KOPT-K1 (cell line): ENCODE measurements around the gene AKR7A2.

Source experiments
- H3K27ac ChIP-seq: fragments of 200-600 bp; sonication (generic); 2 replicates; pipeline ENCODE4 v1.5.1; 2016; ENCODE audit warnings: antibody characterized with exemption, mild to moderate bottlenecking, low read depth, low read length; ENCODE audit not compliant: poor library complexity, severe bottlenecking
- H3K36me3 ChIP-seq: fragments of 200-600 bp; sonication (generic); 2 replicates; pipeline ENCODE4 v1.5.1; 2017; ENCODE audit warnings: antibody characterized with exemption, mild to moderate bottlenecking, low read length, moderate library complexity; ENCODE audit not compliant: insufficient read depth
- H3K9me3 ChIP-seq: fragments of 200-600 bp; sonication (generic); 2 replicates; pipeline ENCODE4 v1.5.1; 2017; ENCODE audit warnings: antibody characterized with exemption, low read length, mild to moderate bottlenecking; ENCODE audit not compliant: insufficient read depth, poor library complexity, severe bottlenecking

The AKR7A2 gene

GRCh38 chr1:19348441-19349198, 36.7 kb upstream of the AKR7A2 start:
- H3K27ac ChIP-seq = no peak overlapping the region
- H3K9me3 ChIP-seq = no peaks in the 10 kb centered on the region
- peaks cover 72% of the 10 kb centered on the region for H3K36me3 ChIP-seq

DNA sequence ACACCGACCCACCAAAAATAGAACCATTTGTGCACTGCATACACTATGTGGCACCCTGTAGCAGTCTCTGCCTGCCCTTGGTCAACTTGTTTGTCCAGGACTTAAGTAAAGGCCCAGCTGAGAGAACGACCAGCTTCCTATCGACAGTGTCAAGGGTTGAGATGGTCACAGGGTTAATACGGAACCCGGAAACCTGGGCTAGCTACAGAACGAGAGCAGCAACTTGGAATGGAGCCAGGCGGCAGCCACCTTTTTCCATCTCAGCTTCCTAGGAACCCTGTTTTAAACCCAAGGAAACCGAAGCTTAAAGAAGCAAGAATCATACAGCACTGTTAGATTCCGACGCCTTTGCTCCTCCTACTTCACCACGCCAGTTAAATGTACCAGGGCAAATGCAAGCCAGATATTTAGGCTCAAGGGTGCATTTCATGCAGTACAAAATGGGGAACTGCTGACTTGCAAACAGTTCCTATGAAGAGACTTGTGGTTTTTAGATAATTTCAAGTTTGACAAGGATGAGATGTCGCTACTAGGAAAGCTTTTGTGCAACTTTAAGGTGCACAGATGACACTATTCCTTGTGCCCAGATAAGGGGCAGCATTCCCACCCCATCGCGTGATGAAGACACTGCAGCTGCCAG, 35.7 kb upstream of the AKR7A2 start:
- no peak overlapping the region for H3K27ac ChIP-seq
- H3K9me3 ChIP-seq = no peaks in the 10 kb centered on the region
- H3K36me3 ChIP-seq = peaks cover 72% of the 10 kb centered on the region

DNA sequence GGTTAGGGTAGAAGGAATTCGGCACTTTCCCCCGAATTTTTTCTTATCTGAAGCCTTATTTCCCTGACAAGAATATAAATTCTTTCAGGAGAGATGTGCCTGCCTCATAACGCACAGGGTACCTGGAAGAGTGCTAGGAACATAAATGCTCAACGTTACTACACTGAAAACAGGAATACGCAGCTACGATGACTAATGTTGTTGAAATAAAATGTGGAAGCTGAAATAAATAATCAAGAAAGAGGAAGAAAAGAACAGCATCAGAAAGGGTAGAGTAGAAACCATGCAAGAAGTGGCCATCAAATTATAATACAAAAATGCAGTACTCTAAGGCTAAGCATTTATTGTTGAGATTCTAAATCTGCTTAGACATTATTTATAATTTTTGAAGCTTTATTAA, 34.1 kb upstream of the AKR7A2 start:
- peaks cover 69% of the 10 kb centered on the region for H3K36me3 ChIP-seq
- no peak overlapping the region for H3K27ac ChIP-seq
- no peaks in the 10 kb centered on the region for H3K9me3 ChIP-seq

DNA sequence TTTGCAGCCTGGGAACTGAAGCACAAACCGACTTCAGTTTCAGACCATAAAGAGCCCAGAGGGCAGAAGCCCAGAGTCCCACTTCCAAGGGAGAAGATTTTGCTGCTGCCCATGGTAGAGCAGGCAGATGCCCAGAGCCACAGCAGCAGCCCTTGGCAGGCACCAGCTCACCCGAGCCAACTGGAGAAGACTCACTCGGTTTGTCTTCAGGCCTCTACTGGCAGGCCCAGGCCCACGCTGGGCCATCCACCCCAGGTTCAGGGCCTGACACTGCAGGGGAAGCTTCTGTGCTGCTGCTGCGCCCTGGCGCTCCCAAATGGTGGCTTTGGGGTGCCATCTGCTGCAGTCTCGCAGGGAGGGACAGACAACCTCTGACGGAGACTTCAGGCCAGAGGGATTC, 33.4 kb upstream of the AKR7A2 start:
- peaks cover 73% of the 10 kb centered on the region for H3K36me3 ChIP-seq
- no peak overlapping the region for H3K27ac ChIP-seq
- no peaks in the 10 kb centered on the region for H3K9me3 ChIP-seq

- Histone ChIP-seq H3K27ac (no peak overlapping the region), H3K9me3 (no peaks in the 10 kb centered on the region), H3K36me3 (peaks cover 72% of the 10 kb centered on the region)
Measured at GRCh38 chr1:19344831-19345230, 32.9 kb upstream of the AKR7A2 start.

- no peak overlapping the region for H3K27ac ChIP-seq
- H3K36me3 ChIP-seq = peaks cover 72% of the 10 kb centered on the region
- no peaks in the 10 kb centered on the region for H3K9me3 ChIP-seq
Measured at GRCh38 chr1:19344372-19344810, 32.4 kb upstream of the AKR7A2 start.

DNA sequence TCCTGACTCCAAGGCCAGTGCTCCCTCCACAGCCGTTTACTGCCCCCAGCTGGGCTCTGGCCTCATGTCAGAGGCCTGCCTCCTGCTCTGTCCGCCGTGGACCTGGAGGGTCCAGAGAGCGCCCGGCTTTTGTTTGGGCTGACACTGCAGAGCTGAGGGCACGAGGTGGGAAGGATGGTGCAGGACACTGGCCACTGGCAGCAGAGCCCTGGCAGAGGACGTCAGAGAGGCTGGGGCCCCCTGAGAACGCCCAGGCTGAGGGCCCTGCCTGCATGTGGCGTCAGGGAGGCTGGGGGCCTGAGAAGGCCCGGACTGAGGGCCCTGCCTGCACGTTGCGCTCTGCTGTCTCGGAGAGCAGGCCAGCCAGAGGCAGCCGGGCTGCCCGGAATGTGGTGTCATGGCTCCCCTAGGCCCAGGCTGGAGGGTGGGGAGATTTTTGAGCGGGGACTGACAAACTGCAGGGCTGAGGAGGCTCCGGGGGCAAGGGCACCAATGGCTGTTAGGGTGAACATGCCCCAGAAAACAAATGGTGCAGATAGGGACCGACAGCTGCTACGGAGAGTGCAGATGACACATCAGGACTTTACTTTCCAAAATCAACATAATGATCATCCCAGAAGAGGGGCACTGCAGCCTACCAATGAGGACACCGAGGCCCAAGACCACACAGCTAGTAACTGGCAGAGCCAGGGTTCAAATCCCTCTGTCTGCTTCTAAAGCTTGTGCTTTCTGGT, 31.8 kb upstream of the AKR7A2 start:
- Histone ChIP-seq H3K27ac (no peak overlapping the region), H3K36me3 (peaks cover 70% of the 10 kb centered on the region), H3K9me3 (no peaks in the 10 kb centered on the region)

GRCh38 chr1:19342894-19343616, 31.1 kb upstream of the AKR7A2 start:
- Histone ChIP-seq H3K27ac (no peak overlapping the region), H3K36me3 (peaks cover 69% of the 10 kb centered on the region), H3K9me3 (no peaks in the 10 kb centered on the region)

DNA sequence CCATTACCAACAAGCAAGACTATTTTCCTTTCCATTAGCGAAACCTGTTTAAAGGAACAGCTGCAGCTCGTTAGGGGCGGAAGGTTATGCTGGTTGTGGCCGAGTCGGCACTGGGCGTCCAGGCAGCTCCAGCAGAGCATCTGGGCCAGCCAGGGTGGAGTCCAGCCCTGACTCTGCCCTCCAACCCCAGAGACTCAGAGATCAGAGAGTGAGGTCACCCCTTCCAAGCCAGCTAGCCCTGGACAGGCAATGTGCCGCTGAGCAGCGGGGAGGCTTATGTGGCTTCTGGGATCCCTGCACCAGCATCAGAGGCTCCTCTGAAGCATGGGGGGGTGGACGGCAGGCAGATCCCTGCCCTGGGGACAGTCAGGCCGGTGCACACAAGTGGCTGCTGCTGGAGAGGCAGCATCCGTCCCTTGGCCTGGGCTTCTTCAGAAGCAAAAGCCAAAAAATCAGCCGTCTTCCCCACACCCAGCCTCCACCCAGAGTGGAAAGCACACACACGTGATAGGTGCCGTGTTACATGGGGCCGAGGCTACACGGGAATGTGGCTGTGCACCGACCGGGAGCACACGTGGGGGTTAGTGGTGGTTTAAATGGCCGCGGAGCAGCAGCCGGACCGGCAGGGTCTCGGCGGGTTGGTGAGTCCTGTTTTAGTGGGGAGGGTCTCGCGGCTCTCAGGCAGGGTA, 30.3 kb upstream of the AKR7A2 start:
- Histone ChIP-seq H3K27ac (no peak overlapping the region), H3K9me3 (no peaks in the 10 kb centered on the region), H3K36me3 (peaks cover 69% of the 10 kb centered on the region)

GRCh38 chr1:19341201-19342061, 29.5 kb upstream of the AKR7A2 start:
- no peak overlapping the region for H3K27ac ChIP-seq

DNA sequence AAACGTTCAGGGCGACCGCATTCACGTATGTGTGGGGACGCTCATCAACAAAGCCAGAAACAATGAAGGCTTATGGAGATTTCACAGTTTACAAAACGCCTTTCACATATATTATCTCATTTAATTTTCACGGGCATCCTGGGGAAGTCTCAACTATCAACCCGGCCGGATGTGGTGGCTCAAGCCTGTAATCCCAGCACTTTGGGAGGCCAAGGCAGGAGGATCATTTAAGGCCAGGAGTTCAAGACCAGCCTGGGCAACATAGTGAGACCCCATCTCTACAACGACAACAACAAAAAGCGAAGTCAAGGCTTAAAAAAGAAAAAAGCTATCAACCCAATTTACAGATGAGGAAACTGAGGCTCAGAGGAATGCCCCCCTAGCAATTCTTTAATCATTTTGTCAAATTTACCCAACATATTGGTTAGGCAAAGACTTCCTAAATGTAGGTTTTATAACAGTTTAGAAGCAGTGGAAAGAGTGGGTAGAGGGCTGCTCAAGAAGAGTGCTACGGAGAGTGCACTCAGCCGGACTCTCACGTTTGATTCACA, 28.5 kb upstream of the AKR7A2 start:
- H3K36me3 ChIP-seq = peaks cover 64% of the 10 kb centered on the region
- no peak overlapping the region for H3K27ac ChIP-seq
- no peaks in the 10 kb centered on the region for H3K9me3 ChIP-seq

More at GRCh38 chr1:19341201-19342061, 29.5 kb upstream of the AKR7A2 start:
- Histone ChIP-seq H3K9me3 (no peaks in the 10 kb centered on the region), H3K36me3 (peaks cover 69% of the 10 kb centered on the region)

DNA sequence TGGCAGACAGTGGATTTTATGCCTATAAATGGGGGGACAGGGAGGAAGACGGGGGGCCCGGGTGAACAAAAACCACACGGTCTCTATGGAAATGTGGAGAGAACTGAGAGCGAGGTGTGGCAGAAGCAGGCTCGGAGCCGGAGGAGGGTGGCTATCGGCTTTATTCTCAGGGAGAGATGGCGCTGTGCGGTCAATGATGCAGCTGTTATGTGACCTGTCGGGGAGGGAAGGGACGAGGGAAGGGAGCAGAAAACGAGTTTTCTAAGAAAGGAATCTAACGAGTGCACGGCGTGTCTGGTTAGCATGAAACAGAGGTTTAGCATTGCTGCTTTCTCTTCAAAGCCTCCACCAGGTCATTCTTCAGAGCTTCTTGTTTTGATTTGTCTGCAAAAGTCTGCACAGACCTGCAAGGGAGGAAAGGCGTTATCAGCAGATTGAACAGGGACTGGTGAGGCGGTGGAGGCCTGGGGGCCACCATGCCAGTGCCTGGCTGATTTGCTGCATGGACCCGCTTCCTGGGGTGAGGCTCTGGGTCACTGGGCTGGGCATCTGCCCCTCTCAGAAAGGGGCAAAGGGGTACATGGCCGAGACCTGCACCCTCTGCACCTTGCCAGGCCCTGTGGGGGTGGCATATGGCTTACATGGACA, 27.4 kb upstream of the AKR7A2 start:
- H3K36me3 ChIP-seq = peaks cover 53% of the 10 kb centered on the region
- no peak overlapping the region for H3K27ac ChIP-seq
- H3K9me3 ChIP-seq = no peaks in the 10 kb centered on the region

GRCh38 chr1:19338323-19338762, 26.4 kb upstream of the AKR7A2 start:
- Histone ChIP-seq H3K36me3 (peaks cover 43% of the 10 kb centered on the region), H3K9me3 (no peaks in the 10 kb centered on the region), H3K27ac (no peak overlapping the region)
